ENCODE measurements around the gene MIA3. TPM values are rescaled to one million over a fixed set of nuclear protein-coding genes. Genes with fewer than 3 reads are reported as not detected.

The MIA3 gene
- total and polyA plus RNA-seq, 9 of the 15 experiments (the other 6 are each of a cell fraction or from before 2014, with no cell fraction given) = 21.6 to 89.4 (median 40.8) TPM

DNA sequence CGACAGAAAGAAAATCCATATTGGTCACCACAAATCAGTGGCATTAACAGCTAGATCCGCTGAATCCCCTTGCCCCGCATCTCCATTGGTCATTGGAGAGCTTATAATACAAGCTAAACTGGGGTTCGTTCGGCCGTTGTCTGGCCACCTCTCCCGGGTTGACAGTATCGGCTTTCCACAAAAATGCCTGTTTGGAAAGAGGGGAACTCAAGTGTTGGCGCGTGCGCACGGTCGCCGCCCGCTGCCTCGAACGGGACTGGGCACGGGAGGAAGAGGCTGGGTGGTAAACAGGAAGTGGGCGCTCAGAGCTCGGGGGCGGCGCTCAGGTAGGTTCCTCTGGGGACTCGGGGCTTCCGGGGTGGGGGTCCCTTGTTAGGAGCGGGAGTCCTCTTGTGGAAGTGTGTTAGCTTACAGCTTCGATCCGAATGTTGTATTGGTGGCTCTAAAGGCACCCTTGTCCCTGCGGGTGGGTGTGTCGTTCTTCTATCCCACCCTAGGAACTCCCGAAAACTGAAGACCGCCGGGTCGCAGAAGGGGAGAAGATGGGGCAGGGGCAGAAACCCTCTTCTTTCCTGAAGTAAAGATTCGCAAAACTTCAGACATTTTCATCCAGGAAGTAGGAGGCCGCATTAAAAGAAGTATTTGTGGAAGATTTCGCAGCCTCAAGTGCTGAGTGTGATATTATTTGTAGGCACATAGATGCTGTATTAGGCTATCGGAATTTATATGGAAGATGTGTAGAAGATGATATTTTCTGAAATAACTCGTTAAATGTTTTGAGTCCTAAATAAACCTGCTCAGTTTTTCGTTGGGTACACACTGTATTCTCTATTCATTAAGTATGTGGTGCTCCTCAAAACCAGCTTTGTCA, 95.4 kb downstream of the MIA3 start (continued):
- TF ChIP-seq, protein P1, sequence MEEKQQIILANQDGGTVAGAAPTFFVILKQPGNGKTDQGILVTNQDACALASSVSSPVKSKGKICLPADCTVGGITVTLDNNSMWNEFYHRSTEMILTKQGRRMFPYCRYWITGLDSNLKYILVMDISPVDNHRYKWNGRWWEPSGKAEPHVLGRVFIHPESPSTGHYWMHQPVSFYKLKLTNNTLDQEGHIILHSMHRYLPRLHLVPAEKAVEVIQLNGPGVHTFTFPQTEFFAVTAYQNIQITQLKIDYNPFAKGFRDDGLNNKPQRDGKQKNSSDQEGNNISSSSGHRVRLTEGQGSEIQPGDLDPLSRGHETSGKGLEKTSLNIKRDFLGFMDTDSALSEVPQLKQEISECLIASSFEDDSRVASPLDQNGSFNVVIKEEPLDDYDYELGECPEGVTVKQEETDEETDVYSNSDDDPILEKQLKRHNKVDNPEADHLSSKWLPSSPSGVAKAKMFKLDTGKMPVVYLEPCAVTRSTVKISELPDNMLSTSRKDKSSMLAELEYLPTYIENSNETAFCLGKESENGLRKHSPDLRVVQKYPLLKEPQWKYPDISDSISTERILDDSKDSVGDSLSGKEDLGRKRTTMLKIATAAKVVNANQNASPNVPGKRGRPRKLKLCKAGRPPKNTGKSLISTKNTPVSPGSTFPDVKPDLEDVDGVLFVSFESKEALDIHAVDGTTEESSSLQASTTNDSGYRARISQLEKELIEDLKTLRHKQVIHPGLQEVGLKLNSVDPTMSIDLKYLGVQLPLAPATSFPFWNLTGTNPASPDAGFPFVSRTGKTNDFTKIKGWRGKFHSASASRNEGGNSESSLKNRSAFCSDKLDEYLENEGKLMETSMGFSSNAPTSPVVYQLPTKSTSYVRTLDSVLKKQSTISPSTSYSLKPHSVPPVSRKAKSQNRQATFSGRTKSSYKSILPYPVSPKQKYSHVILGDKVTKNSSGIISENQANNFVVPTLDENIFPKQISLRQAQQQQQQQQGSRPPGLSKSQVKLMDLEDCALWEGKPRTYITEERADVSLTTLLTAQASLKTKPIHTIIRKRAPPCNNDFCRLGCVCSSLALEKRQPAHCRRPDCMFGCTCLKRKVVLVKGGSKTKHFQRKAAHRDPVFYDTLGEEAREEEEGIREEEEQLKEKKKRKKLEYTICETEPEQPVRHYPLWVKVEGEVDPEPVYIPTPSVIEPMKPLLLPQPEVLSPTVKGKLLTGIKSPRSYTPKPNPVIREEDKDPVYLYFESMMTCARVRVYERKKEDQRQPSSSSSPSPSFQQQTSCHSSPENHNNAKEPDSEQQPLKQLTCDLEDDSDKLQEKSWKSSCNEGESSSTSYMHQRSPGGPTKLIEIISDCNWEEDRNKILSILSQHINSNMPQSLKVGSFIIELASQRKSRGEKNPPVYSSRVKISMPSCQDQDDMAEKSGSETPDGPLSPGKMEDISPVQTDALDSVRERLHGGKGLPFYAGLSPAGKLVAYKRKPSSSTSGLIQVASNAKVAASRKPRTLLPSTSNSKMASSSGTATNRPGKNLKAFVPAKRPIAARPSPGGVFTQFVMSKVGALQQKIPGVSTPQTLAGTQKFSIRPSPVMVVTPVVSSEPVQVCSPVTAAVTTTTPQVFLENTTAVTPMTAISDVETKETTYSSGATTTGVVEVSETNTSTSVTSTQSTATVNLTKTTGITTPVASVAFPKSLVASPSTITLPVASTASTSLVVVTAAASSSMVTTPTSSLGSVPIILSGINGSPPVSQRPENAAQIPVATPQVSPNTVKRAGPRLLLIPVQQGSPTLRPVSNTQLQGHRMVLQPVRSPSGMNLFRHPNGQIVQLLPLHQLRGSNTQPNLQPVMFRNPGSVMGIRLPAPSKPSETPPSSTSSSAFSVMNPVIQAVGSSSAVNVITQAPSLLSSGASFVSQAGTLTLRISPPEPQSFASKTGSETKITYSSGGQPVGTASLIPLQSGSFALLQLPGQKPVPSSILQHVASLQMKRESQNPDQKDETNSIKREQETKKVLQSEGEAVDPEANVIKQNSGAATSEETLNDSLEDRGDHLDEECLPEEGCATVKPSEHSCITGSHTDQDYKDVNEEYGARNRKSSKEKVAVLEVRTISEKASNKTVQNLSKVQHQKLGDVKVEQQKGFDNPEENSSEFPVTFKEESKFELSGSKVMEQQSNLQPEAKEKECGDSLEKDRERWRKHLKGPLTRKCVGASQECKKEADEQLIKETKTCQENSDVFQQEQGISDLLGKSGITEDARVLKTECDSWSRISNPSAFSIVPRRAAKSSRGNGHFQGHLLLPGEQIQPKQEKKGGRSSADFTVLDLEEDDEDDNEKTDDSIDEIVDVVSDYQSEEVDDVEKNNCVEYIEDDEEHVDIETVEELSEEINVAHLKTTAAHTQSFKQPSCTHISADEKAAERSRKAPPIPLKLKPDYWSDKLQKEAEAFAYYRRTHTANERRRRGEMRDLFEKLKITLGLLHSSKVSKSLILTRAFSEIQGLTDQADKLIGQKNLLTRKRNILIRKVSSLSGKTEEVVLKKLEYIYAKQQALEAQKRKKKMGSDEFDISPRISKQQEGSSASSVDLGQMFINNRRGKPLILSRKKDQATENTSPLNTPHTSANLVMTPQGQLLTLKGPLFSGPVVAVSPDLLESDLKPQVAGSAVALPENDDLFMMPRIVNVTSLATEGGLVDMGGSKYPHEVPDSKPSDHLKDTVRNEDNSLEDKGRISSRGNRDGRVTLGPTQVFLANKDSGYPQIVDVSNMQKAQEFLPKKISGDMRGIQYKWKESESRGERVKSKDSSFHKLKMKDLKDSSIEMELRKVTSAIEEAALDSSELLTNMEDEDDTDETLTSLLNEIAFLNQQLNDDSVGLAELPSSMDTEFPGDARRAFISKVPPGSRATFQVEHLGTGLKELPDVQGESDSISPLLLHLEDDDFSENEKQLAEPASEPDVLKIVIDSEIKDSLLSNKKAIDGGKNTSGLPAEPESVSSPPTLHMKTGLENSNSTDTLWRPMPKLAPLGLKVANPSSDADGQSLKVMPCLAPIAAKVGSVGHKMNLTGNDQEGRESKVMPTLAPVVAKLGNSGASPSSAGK (IDR thresholded peaks at IDR 0.05) = no peak
- TF ChIP-seq, protein P2, sequence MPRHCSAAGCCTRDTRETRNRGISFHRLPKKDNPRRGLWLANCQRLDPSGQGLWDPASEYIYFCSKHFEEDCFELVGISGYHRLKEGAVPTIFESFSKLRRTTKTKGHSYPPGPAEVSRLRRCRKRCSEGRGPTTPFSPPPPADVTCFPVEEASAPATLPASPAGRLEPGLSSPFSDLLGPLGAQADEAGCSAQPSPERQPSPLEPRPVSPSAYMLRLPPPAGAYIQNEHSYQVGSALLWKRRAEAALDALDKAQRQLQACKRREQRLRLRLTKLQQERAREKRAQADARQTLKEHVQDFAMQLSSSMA (CRISPR knock-in tag; IDR thresholded peaks at IDR 0.05) = no peak
- TF ChIP-seq ZNF282 (CRISPR knock-in tag; IDR thresholded peaks at IDR 0.05) = no peak
- TF ChIP-seq, protein P3, sequence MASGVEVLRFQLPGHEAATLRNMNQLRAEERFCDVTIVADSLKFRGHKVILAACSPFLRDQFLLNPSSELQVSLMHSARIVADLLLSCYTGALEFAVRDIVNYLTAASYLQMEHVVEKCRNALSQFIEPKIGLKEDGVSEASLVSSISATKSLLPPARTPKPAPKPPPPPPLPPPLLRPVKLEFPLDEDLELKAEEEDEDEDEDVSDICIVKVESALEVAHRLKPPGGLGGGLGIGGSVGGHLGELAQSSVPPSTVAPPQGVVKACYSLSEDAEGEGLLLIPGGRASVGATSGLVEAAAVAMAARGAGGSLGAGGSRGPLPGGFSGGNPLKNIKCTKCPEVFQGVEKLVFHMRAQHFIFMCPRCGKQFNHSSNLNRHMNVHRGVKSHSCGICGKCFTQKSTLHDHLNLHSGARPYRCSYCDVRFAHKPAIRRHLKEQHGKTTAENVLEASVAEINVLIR (CRISPR knock-in tag; IDR thresholded peaks at IDR 0.05) = no peak
- TF ChIP-seq PML (IDR thresholded peaks at IDR 0.05; ENCODE audit: low read length) = peak; percentile 68
- peak; percentile 41; the same call in 1 of the 2 replicates for TF ChIP-seq RB1 (IDR thresholded peaks at IDR 0.05; ENCODE audit: low read depth)
- TF ChIP-seq PTBP1 (IDR thresholded peaks at IDR 0.05; ENCODE audit: low read depth, low read length) = no peak
- no peak for TF ChIP-seq ETS2 (tag; IDR thresholded peaks at IDR 0.05; ENCODE audit: borderline replicate concordance, poor library complexity, severe bottlenecking)
- no peak for TF ChIP-seq RHOXF2B (CRISPR knock-in tag; conservative IDR thresholded peaks at IDR 0.05)
- TF ChIP-seq ZBED1 (IDR thresholded peaks at IDR 0.05) = no peak
- TF ChIP-seq MECOM (CRISPR knock-in tag; IDR thresholded peaks at IDR 0.05) = no peak
- TF ChIP-seq KLF10 (CRISPR knock-in tag; IDR thresholded peaks at IDR 0.05) = no peak
- TF ChIP-seq, protein P4, sequence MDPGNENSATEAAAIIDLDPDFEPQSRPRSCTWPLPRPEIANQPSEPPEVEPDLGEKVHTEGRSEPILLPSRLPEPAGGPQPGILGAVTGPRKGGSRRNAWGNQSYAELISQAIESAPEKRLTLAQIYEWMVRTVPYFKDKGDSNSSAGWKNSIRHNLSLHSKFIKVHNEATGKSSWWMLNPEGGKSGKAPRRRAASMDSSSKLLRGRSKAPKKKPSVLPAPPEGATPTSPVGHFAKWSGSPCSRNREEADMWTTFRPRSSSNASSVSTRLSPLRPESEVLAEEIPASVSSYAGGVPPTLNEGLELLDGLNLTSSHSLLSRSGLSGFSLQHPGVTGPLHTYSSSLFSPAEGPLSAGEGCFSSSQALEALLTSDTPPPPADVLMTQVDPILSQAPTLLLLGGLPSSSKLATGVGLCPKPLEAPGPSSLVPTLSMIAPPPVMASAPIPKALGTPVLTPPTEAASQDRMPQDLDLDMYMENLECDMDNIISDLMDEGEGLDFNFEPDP (CRISPR knock-in tag; IDR thresholded peaks at IDR 0.05) = no peak
- TF ChIP-seq TCF3 (CRISPR knock-in tag; IDR thresholded peaks at IDR 0.05) = no peak
